HL-60/S4 treated with retinoic acid at 250 ng/mL for 4 days and 3 days (cell line): ENCODE results near the gene ARHGAP11A.

ENCODE experiments used
- in situ Hi-C: fragments of 300-500 bp; cut with MboI; formaldehyde crosslinking; loops from 2 replicates; pipeline ENCODE4 v1.7.0; 2022; ENCODE audit warnings: low sequenced_read_pairs

The ARHGAP11A gene

GRCh38 chr15:32656496-32656895 lies 41.2 kb downstream of the ARHGAP11A start:
- in situ Hi-C loops = loop anchor here (25.0 kb wide), 1 partner anchor 331 kb away; no protein-coding TSS in a partner anchor

- in situ Hi-C loops = loop anchor here (25.0 kb wide), 1 partner anchor 330 kb away; no protein-coding TSS in a partner anchor
Measured at GRCh38 chr15:32657198-32657883, 42.0 kb downstream of the ARHGAP11A start.

GRCh38 chr15:32657941-32658340 lies 42.6 kb downstream of the ARHGAP11A start:
- in situ Hi-C loops = loop anchor here (25.0 kb wide), 1 partner anchor 329 kb away; no protein-coding TSS in a partner anchor

GRCh38 chr15:32659340-32660155 lies 44.2 kb downstream of the ARHGAP11A start:
- in situ Hi-C loops = loop anchor here (25.0 kb wide), 1 partner anchor 328 kb away; no protein-coding TSS in a partner anchor

GRCh38 chr15:32663671-32664070 lies 48.4 kb downstream of the ARHGAP11A start:
- in situ Hi-C loops = loop anchor here (25.0 kb wide), 1 partner anchor 324 kb away; no protein-coding TSS in a partner anchor

- in situ Hi-C loops = loop anchor here (25.0 kb wide), 1 partner anchor 323 kb away; no protein-coding TSS in a partner anchor
Measured at GRCh38 chr15:32664796-32665195, 49.5 kb downstream of the ARHGAP11A start.

GRCh38 chr15:32667321-32667720 lies 52.0 kb downstream of the ARHGAP11A start:
- in situ Hi-C loops = loop anchor here (25.0 kb wide), 1 partner anchor 320 kb away; no protein-coding TSS in a partner anchor

GRCh38 chr15:32668942-32669341 lies 53.6 kb downstream of the ARHGAP11A start:
- in situ Hi-C loops = loop anchor here (25.0 kb wide), 1 partner anchor 318 kb away; no protein-coding TSS in a partner anchor

GRCh38 chr15:32669896-32670611 lies 54.8 kb downstream of the ARHGAP11A start:
- in situ Hi-C loops = loop anchor here (25.0 kb wide), 1 partner anchor 317 kb away; no protein-coding TSS in a partner anchor

- in situ Hi-C loops = loop anchor here (25.0 kb wide), 1 partner anchor 317 kb away; no protein-coding TSS in a partner anchor
Measured at GRCh38 chr15:32670623-32671022, 55.3 kb downstream of the ARHGAP11A start.

- in situ Hi-C loops = loop anchor here (25.0 kb wide), 1 partner anchor 316 kb away; no protein-coding TSS in a partner anchor
Measured at GRCh38 chr15:32671339-32672325, 56.3 kb downstream of the ARHGAP11A start.

- in situ Hi-C loops = loop anchor here (25.0 kb wide), 1 partner anchor 313 kb away; no protein-coding TSS in a partner anchor
Measured at GRCh38 chr15:32674681-32675080, 59.4 kb downstream of the ARHGAP11A start.

GRCh38 chr15:32675466-32675865 lies 60.2 kb downstream of the ARHGAP11A start:
- in situ Hi-C loops = no loop called here

GRCh38 chr15:32676169-32676568 lies 60.9 kb downstream of the ARHGAP11A start:
- in situ Hi-C loops = no loop called here

GRCh38 chr15:32677238-32677750 lies 62.0 kb downstream of the ARHGAP11A start:
- in situ Hi-C loops = no loop called here

- in situ Hi-C loops = no loop called here
Measured at GRCh38 chr15:32679298-32679690, 64.0 kb downstream of the ARHGAP11A start.

- in situ Hi-C loops = no loop called here
Measured at GRCh38 chr15:32682569-32682968, 67.3 kb downstream of the ARHGAP11A start.

GRCh38 chr15:32682977-32683630 lies 67.8 kb downstream of the ARHGAP11A start:
- in situ Hi-C loops = no loop called here
